Upper lobe of right lung (tissue), 1 donor: ENCODE measurements around the gene LARGE1. TPM values are rescaled to one million over a fixed set of nuclear protein-coding genes. Genes with fewer than 3 reads are reported as not detected.

Experiments used
- ATAC-seq: fragments of 200-7000 bp; cut with Tn5 transposase; one replicate; pipeline ENCODE4 v1.9.1; 2020; ENCODE audit warnings: mild to moderate bottlenecking, moderate library complexity
- DNase-seq: peaks from one replicate; pipeline ENCODE4 v3.0.0-alpha.2; 2020
- H3K27ac ChIP-seq: fragments of 200-600 bp; one replicate; pipeline ENCODE4 v1.8.0; 2022
- H3K27me3 ChIP-seq: fragments of 200-600 bp; one replicate; pipeline ENCODE4 v1.8.0; 2022; ENCODE audit warnings: mild to moderate bottlenecking
- H3K36me3 ChIP-seq: fragments of 200-600 bp; one replicate; pipeline ENCODE4 v1.8.0; 2022
- H3K4me1 ChIP-seq: fragments of 200-600 bp; one replicate; pipeline ENCODE4 v1.8.0; 2022
- H3K4me3 ChIP-seq: fragments of 200-600 bp; one replicate; pipeline ENCODE4 v1.8.0; 2022; ENCODE audit warnings: mild to moderate bottlenecking
- H3K9me3 ChIP-seq: fragments of 200-600 bp; one replicate; pipeline ENCODE4 v1.8.0; 2022
- intact Hi-C: fragments of 100-400 bp; cut with DNase I; formaldehyde crosslinking; loops from one replicate; pipeline ENCODE4 v1.11.0; 2022
- total RNA-seq: library from RNA; stranded (reverse); fragmentation: NEBNext Ultra II Directional; extraction: Animal tissue kit (Norgen Biotek cat#: 25700); gene quantifications from one replicate; pipeline ENCODE4 v1.2.1, GENCODE V29; 2021
- TF ChIP-seq, protein P1 (sequence below): fragments of 200-600 bp; IDR thresholded peaks from one replicate; pipeline ENCODE4 v1.8.0; 2022; ENCODE audit warnings: antibody characterized with exemption
- donor health status: DM: no; HTN: yes; CAD: no; lungs with severe emphysema.

The LARGE1 gene
- total RNA-seq, 1 donor from 2014 or later: 33.5 TPM

DNA sequence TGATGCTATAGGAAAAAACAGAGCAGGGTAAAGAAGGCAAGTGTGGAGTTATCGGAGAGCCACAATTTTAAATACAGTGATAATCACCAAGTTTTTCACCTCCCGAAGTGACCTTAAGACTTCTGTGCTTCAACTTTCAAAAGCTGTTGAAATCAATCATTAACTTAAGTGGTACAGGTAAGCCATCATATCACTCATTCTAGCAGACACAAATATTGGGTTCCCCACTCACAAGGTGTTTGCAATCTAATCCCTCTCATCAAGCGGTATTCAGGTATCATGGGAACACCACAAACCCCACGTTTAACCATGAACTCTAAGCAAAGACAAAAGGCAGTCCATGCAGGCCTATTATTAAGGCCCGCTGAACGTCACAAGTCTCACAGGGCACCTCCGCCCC is 26.8 kb downstream of the LARGE1 start:
- no peaks in the 10 kb centered on the region for H3K36me3 ChIP-seq
- intact Hi-C loops: no loop called here
- H3K27me3 ChIP-seq: no peaks in the 10 kb centered on the region
- TF ChIP-seq, protein P1, sequence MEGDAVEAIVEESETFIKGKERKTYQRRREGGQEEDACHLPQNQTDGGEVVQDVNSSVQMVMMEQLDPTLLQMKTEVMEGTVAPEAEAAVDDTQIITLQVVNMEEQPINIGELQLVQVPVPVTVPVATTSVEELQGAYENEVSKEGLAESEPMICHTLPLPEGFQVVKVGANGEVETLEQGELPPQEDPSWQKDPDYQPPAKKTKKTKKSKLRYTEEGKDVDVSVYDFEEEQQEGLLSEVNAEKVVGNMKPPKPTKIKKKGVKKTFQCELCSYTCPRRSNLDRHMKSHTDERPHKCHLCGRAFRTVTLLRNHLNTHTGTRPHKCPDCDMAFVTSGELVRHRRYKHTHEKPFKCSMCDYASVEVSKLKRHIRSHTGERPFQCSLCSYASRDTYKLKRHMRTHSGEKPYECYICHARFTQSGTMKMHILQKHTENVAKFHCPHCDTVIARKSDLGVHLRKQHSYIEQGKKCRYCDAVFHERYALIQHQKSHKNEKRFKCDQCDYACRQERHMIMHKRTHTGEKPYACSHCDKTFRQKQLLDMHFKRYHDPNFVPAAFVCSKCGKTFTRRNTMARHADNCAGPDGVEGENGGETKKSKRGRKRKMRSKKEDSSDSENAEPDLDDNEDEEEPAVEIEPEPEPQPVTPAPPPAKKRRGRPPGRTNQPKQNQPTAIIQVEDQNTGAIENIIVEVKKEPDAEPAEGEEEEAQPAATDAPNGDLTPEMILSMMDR: no peak
- H3K4me1 ChIP-seq: no peaks in the 10 kb centered on the region
- H3K4me3 ChIP-seq: no peak overlapping the region
- peak; percentile 28 for ATAC-seq
- no peak overlapping the region for H3K27ac ChIP-seq
- H3K9me3 ChIP-seq: no peaks in the 10 kb centered on the region
- no peak for DNase-seq

DNA sequence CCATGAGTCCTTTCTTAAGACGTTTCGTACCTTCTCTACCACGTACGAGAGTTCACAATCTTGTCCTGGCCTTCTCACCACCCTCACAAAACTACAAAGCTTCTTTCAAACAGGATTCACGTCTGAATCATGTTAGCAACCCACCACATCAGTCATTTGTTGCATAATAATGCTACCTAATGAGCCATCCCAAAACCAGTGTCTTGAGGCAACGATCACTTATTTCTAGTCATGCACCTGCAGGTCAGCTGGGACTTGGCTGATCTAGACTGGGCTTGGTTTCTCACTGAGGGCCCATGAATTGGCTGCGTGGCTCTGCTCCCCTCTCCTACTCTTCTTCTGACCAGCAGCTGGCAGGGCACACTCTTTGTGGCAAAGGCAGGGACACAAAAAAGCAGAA is 28.3 kb downstream of the LARGE1 start:
- no peak overlapping the region for H3K27ac ChIP-seq
- H3K9me3 ChIP-seq: no peaks in the 10 kb centered on the region
- DNase-seq: no peak
- ATAC-seq: no peak
- H3K36me3 ChIP-seq: no peaks in the 10 kb centered on the region
- TF ChIP-seq, protein P1: no peak
- intact Hi-C loops: no loop called here
- H3K4me3 ChIP-seq: no peak overlapping the region
- no peaks in the 10 kb centered on the region for H3K27me3 ChIP-seq
- H3K4me1 ChIP-seq: no peaks in the 10 kb centered on the region

DNA sequence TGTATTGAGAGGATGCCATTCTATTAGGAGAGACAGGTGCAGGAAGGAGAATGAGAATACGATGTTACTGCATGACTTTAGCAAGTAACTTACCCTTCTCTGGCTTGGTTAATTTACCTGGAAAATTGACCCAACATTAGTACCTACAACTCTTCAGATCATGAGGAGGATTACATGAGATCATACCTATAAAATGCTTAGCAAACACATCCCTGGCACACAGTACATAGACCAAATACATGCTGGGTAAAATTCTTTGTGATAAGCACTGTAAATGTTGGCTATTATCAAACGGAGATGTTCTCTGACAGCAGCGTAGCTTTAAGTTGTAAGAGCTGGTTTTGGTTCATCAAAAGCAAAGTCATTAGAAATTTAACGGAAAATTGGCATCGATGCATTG is 28.8 kb downstream of the LARGE1 start:
- no peak overlapping the region for H3K27ac ChIP-seq
- no peaks in the 10 kb centered on the region for H3K4me1 ChIP-seq
- intact Hi-C loops: no loop called here
- DNase-seq (no peak), ATAC-seq (no peak)
- TF ChIP-seq, protein P1: no peak
- no peaks in the 10 kb centered on the region for H3K36me3 ChIP-seq
- no peak overlapping the region for H3K4me3 ChIP-seq
- no peaks in the 10 kb centered on the region for H3K9me3 ChIP-seq
- no peaks in the 10 kb centered on the region for H3K27me3 ChIP-seq

DNA sequence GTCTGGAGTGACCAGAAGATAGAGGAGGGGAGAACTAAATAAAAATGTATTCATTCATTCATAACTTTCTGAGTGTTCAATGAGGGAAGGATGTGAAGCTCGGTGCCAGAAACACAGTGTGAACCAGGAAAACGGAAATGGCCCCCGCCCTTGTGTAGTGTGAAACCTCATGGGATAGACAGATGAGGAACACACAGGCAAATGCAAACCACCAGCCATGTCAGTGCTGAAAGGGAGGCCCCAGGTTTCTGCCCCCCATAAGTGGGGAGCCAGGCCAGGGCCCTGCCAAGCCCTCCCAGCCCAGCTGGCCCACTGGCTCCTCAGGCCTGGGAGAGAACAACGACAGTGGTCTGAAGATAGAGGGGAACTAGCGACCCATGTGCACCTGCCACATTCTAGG is 30.5 kb downstream of the LARGE1 start:
- no peak for DNase-seq
- no peak for ATAC-seq
- H3K36me3 ChIP-seq: no peaks in the 10 kb centered on the region
- H3K27ac ChIP-seq: no peak overlapping the region
- no peak overlapping the region for H3K4me3 ChIP-seq
- no peaks in the 10 kb centered on the region for H3K4me1 ChIP-seq
- H3K9me3 ChIP-seq: no peaks in the 10 kb centered on the region
- TF ChIP-seq, protein P1: no peak
- intact Hi-C loops: no loop called here
- no peaks in the 10 kb centered on the region for H3K27me3 ChIP-seq

DNA sequence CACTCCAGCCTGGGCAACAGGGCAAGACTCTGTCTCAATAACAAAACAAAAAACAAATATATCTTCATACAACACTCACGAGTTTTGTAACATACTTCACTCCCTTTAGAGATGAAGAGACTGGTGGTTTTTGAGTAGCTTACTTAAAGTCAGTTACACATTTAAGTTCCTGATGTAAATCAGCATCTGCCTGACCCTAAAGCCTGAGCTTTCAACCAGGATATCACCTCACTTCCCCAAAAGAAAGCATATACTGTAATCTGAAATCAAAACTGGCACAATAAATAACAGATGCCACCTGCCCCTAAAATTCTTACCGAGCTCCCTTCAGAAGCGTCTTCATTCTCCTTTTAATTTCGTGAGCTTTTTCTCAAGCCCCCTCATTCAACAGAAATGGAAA is 31.5 kb downstream of the LARGE1 start:
- TF ChIP-seq, protein P1: no peak

DNA sequence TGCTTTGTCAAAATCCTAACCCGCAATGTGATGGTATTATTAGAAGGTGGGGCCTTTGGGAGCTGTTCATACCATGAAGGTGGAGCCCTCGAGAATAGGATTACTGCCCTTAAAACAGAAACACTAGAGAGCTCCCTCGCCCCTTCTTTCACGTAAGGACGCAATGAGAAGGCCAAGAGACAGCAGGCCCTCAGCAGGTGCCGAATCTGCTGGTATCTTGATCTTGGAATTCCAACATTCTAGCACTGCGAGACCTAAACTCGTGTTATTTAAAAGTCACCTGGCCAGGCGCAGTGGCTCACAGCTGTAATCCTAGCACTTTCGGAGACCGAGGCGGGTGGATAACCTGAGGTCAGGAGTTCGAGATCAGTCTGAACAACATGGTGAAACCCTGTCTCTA is 33.1 kb downstream of the LARGE1 start:
- Histone ChIP-seq H3K27ac (no peak overlapping the region), H3K4me3 (no peak overlapping the region), H3K9me3 (no peaks in the 10 kb centered on the region), H3K4me1 (no peaks in the 10 kb centered on the region), H3K27me3 (no peaks in the 10 kb centered on the region), H3K36me3 (no peaks in the 10 kb centered on the region)
- TF ChIP-seq, protein P1: no peak
- DNase-seq: no peak
- intact Hi-C loops: no loop called here
- no peak for ATAC-seq

More for the DNA sequence above, 31.5 kb downstream of the LARGE1 start:
- no peaks in the 10 kb centered on the region for H3K9me3 ChIP-seq
- no peaks in the 10 kb centered on the region for H3K4me1 ChIP-seq
- H3K27ac ChIP-seq: no peak overlapping the region
- DNase-seq: no peak
- no peak overlapping the region for H3K4me3 ChIP-seq
- no peaks in the 10 kb centered on the region for H3K36me3 ChIP-seq
- intact Hi-C loops: no loop called here
- H3K27me3 ChIP-seq: no peaks in the 10 kb centered on the region
- no peak for ATAC-seq
